T follicular helper cell (primary cell): ENCODE data around the gene QRICH2.
"Not testable (repeated sequence)": the region's sequence is repeated elsewhere in the genome, so short reads cannot be mapped to it uniquely, and the experiment has no call there.

Experiments
- DNase-seq: peaks from one replicate; pipeline ENCODE4 v3.0.0-alpha.2; 2020; ENCODE audit warnings: low read depth

The QRICH2 gene

GRCh38 chr17:76265624-76266243, 42.3 kb downstream of the QRICH2 start:
- peak; percentile 55 for DNase-seq

- peak; percentile 96 for DNase-seq
Measured at GRCh38 chr17:76264755-76265623, 43.1 kb downstream of the QRICH2 start, which contains the start of gene UBALD2. UBALD2 (plus strand) TSS chr17:76265348; CDS start chr17:76265506, 158 bp downstream.

- no peak for DNase-seq
Measured at GRCh38 chr17:76264425-76264754, 43.7 kb downstream of the QRICH2 start.

GRCh38 chr17:76263896-76264295, 44.2 kb downstream of the QRICH2 start:
- DNase-seq, result no peak

GRCh38 chr17:76262732-76263344, 45.2 kb downstream of the QRICH2 start:
- no peak for DNase-seq

GRCh38 chr17:76261421-76262215, 46.5 kb downstream of the QRICH2 start:
- no peak for DNase-seq

GRCh38 chr17:76260669-76261068, 47.4 kb downstream of the QRICH2 start:
- DNase-seq, result no peak

- no peak for DNase-seq
Measured at GRCh38 chr17:76260220-76260619, 47.9 kb downstream of the QRICH2 start.

- DNase-seq, result not testable (repeated sequence)
Measured at GRCh38 chr17:76256430-76257050, 51.5 kb downstream of the QRICH2 start.

- no peak for DNase-seq
Measured at GRCh38 chr17:76255801-76256429, 52.2 kb downstream of the QRICH2 start.

- DNase-seq, result no peak
Measured at GRCh38 chr17:76254275-76254674, 53.8 kb downstream of the QRICH2 start.

- DNase-seq, result no peak
Measured at GRCh38 chr17:76253841-76254240, 54.2 kb downstream of the QRICH2 start.

- not testable (repeated sequence) for DNase-seq
Measured at GRCh38 chr17:76252967-76253766, 54.9 kb downstream of the QRICH2 start.

- DNase-seq, result no peak
Measured at GRCh38 chr17:76252040-76252954, 55.8 kb downstream of the QRICH2 start.

GRCh38 chr17:76251478-76252039, 56.5 kb downstream of the QRICH2 start:
- DNase-seq, result no peak

- no peak for DNase-seq
Measured at GRCh38 chr17:76250141-76250540, 57.9 kb downstream of the QRICH2 start.

- no peak for DNase-seq
Measured at GRCh38 chr17:76248013-76248782, 59.9 kb downstream of the QRICH2 start.

GRCh38 chr17:76247304-76247703, 60.8 kb downstream of the QRICH2 start:
- no peak for DNase-seq
